ENCODE data around the gene SARS1.
A peak's percentile ranks its signal among the peaks of the same experiment; 100 is the strongest.

Gene SARS1

GRCh38 chr1:109240158-109241152 is 26.7 kb downstream of the SARS1 start:
- Histone ChIP-seq H2BK15ac (replicated peaks; ENCODE audit: low read depth) (no peak overlapping the region), H3K4me1 (ENCODE audit: control insufficient read depth, low read depth, low read length) (peaks cover 7% of the 10 kb centered on the region)

GRCh38 chr1:109241344-109241743 is 27.6 kb downstream of the SARS1 start:
- no CpG with 5 or more reads among the region's 6 CpGs for WGBS (ENCODE audit: extremely low coverage, insufficient coverage, low lambda C conversion rate)
- Histone ChIP-seq H3K27ac (ENCODE audit: low read depth, low read length) (no peak overlapping the region), H2BK120ac (ENCODE audit: low read depth, low read length) (no peak overlapping the region), H3K79me1 (ENCODE audit: low read length) (no peaks in the 10 kb centered on the region), H3K4me2 (ENCODE audit: low read length) (no peak overlapping the region), H3K36me3 (ENCODE audit: control insufficient read depth, insufficient read depth, low read length) (peaks cover 6% of the 10 kb centered on the region), H4K8ac (ENCODE audit: low read depth, low read length) (no peak overlapping the region), H2BK5ac (ENCODE audit: low read length) (no peak overlapping the region), H3K56ac (ENCODE audit: low read length) (no peak overlapping the region), H4K5ac (ENCODE audit: low read length) (no peak overlapping the region), H3K18ac (ENCODE audit: low read length) (no peak overlapping the region), H3K4ac (ENCODE audit: low read depth, low read length) (no peak overlapping the region), H3K27me3 (ENCODE audit: insufficient read depth, low read length, poor library complexity) (no peaks in the 10 kb centered on the region), H3K4me1 (ENCODE audit: control insufficient read depth, low read depth, low read length) (peaks cover 7% of the 10 kb centered on the region), H3K23ac (ENCODE audit: low read length) (no peak overlapping the region), H2AK5ac (ENCODE audit: low read length) (no peak overlapping the region), H3K9ac (ENCODE audit: low read length) (no peak overlapping the region), H3K4me3 (ENCODE audit: low read length) (no peak overlapping the region), H3K79me2 (ENCODE audit: control insufficient read depth, insufficient read depth, low read length) (no peaks in the 10 kb centered on the region), H2BK15ac (replicated peaks; ENCODE audit: low read depth) (no peak overlapping the region)
- peak; percentile 66 for DNase-seq

More at GRCh38 chr1:109240158-109241152, 26.7 kb downstream of the SARS1 start:
- H4K5ac ChIP-seq (ENCODE audit: low read length) = no peak overlapping the region
- H3K79me2 ChIP-seq (ENCODE audit: control insufficient read depth, insufficient read depth, low read length) = no peaks in the 10 kb centered on the region
- H2AK5ac ChIP-seq (ENCODE audit: low read length) = no peak overlapping the region
- peak overlapping the region; percentile 65 for H3K56ac ChIP-seq (ENCODE audit: low read length)
- H4K8ac ChIP-seq (ENCODE audit: low read depth, low read length) = no peak overlapping the region
- H3K27ac ChIP-seq (ENCODE audit: low read depth, low read length) = no peak overlapping the region
- no peak overlapping the region for H3K18ac ChIP-seq (ENCODE audit: low read length)
- no CpG with 5 or more reads among the region's 26 CpGs for WGBS (ENCODE audit: extremely low coverage, insufficient coverage, low lambda C conversion rate)
- H3K4me3 ChIP-seq (ENCODE audit: low read length) = no peak overlapping the region
- H3K23ac ChIP-seq (ENCODE audit: low read length) = no peak overlapping the region
- no peaks in the 10 kb centered on the region for H3K27me3 ChIP-seq (ENCODE audit: insufficient read depth, low read length, poor library complexity)
- H3K36me3 ChIP-seq (ENCODE audit: control insufficient read depth, insufficient read depth, low read length) = peaks cover 10% of the 10 kb centered on the region
- H3K4ac ChIP-seq (ENCODE audit: low read depth, low read length) = no peak overlapping the region
- H3K4me2 ChIP-seq (ENCODE audit: low read length) = peak overlapping the region; percentile 15
- no peak overlapping the region for H2BK120ac ChIP-seq (ENCODE audit: low read depth, low read length)
- H3K9ac ChIP-seq (ENCODE audit: low read length) = no peak overlapping the region
- peak; percentile 67 for DNase-seq
- no peak overlapping the region for H2BK5ac ChIP-seq (ENCODE audit: low read length)
- no peaks in the 10 kb centered on the region for H3K79me1 ChIP-seq (ENCODE audit: low read length)

- H3K4me3 ChIP-seq (ENCODE audit: low read length) = no peak overlapping the region
- no peak overlapping the region for H3K56ac ChIP-seq (ENCODE audit: low read length)
- H3K79me1 ChIP-seq (ENCODE audit: low read length) = no peaks in the 10 kb centered on the region
- H3K9ac ChIP-seq (ENCODE audit: low read length) = no peak overlapping the region
- no peak overlapping the region for H3K27ac ChIP-seq (ENCODE audit: low read depth, low read length)
- peaks cover 7% of the 10 kb centered on the region for H3K4me1 ChIP-seq (ENCODE audit: control insufficient read depth, low read depth, low read length)
- DNase-seq = peak; percentile 53
- peak overlapping the region; percentile 31 for H3K23ac ChIP-seq (ENCODE audit: low read length)
- H3K27me3 ChIP-seq (ENCODE audit: insufficient read depth, low read length, poor library complexity) = no peaks in the 10 kb centered on the region
- H3K4me2 ChIP-seq (ENCODE audit: low read length) = no peak overlapping the region
- no CpG with 5 or more reads among the region's 8 CpGs for WGBS (ENCODE audit: extremely low coverage, insufficient coverage, low lambda C conversion rate)
- no peak overlapping the region for H4K5ac ChIP-seq (ENCODE audit: low read length)
- H3K79me2 ChIP-seq (ENCODE audit: control insufficient read depth, insufficient read depth, low read length) = no peaks in the 10 kb centered on the region
- no peak overlapping the region for H3K4ac ChIP-seq (ENCODE audit: low read depth, low read length)
- peaks cover 6% of the 10 kb centered on the region for H3K36me3 ChIP-seq (ENCODE audit: control insufficient read depth, insufficient read depth, low read length)
- no peak overlapping the region for H4K8ac ChIP-seq (ENCODE audit: low read depth, low read length)
- no peak overlapping the region for H2BK120ac ChIP-seq (ENCODE audit: low read depth, low read length)
- no peak overlapping the region for H3K18ac ChIP-seq (ENCODE audit: low read length)
- H2BK15ac ChIP-seq (replicated peaks; ENCODE audit: low read depth) = no peak overlapping the region
- no peak overlapping the region for H2BK5ac ChIP-seq (ENCODE audit: low read length)
- H2AK5ac ChIP-seq (ENCODE audit: low read length) = no peak overlapping the region
Observed at GRCh38 chr1:109241841-109242345, 28.2 kb downstream of the SARS1 start.

GRCh38 chr1:109242387-109242786 is 28.7 kb downstream of the SARS1 start:
- no CpG with 5 or more reads among the region's 7 CpGs for WGBS (ENCODE audit: extremely low coverage, insufficient coverage, low lambda C conversion rate)
- Histone ChIP-seq H3K79me1 (ENCODE audit: low read length) (no peaks in the 10 kb centered on the region), H3K4ac (ENCODE audit: low read depth, low read length) (no peak overlapping the region), H3K56ac (ENCODE audit: low read length) (no peak overlapping the region), H3K18ac (ENCODE audit: low read length) (no peak overlapping the region), H3K36me3 (ENCODE audit: control insufficient read depth, insufficient read depth, low read length) (peaks cover 4% of the 10 kb centered on the region), H4K5ac (ENCODE audit: low read length) (no peak overlapping the region), H3K27ac (ENCODE audit: low read depth, low read length) (no peak overlapping the region), H3K4me1 (ENCODE audit: control insufficient read depth, low read depth, low read length) (peaks cover 7% of the 10 kb centered on the region), H3K79me2 (ENCODE audit: control insufficient read depth, insufficient read depth, low read length) (no peaks in the 10 kb centered on the region), H3K27me3 (ENCODE audit: insufficient read depth, low read length, poor library complexity) (no peaks in the 10 kb centered on the region), H3K4me3 (ENCODE audit: low read length) (no peak overlapping the region), H2BK15ac (replicated peaks; ENCODE audit: low read depth) (no peak overlapping the region), H2BK120ac (ENCODE audit: low read depth, low read length) (no peak overlapping the region), H3K23ac (ENCODE audit: low read length) (no peak overlapping the region), H4K8ac (ENCODE audit: low read depth, low read length) (no peak overlapping the region), H3K9ac (ENCODE audit: low read length) (no peak overlapping the region), H3K4me2 (ENCODE audit: low read length) (no peak overlapping the region), H2BK5ac (ENCODE audit: low read length) (no peak overlapping the region), H2AK5ac (ENCODE audit: low read length) (no peak overlapping the region)
- DNase-seq = no peak

- Histone ChIP-seq H3K18ac (ENCODE audit: low read length) (no peak overlapping the region), H3K4ac (ENCODE audit: low read depth, low read length) (no peak overlapping the region), H3K79me2 (ENCODE audit: control insufficient read depth, insufficient read depth, low read length) (no peaks in the 10 kb centered on the region), H3K27me3 (ENCODE audit: insufficient read depth, low read length, poor library complexity) (no peaks in the 10 kb centered on the region), H3K27ac (ENCODE audit: low read depth, low read length) (no peak overlapping the region), H2BK5ac (ENCODE audit: low read length) (no peak overlapping the region), H2BK120ac (ENCODE audit: low read depth, low read length) (no peak overlapping the region), H3K9ac (ENCODE audit: low read length) (no peak overlapping the region), H2BK15ac (replicated peaks; ENCODE audit: low read depth) (no peak overlapping the region), H3K23ac (ENCODE audit: low read length) (no peak overlapping the region), H2AK5ac (ENCODE audit: low read length) (no peak overlapping the region), H3K36me3 (ENCODE audit: control insufficient read depth, insufficient read depth, low read length) (no peaks in the 10 kb centered on the region), H3K4me2 (ENCODE audit: low read length) (no peak overlapping the region), H3K4me3 (ENCODE audit: low read length) (no peak overlapping the region), H3K56ac (ENCODE audit: low read length) (no peak overlapping the region), H4K8ac (ENCODE audit: low read depth, low read length) (no peak overlapping the region), H3K4me1 (ENCODE audit: control insufficient read depth, low read depth, low read length) (peaks cover 7% of the 10 kb centered on the region), H3K79me1 (ENCODE audit: low read length) (no peaks in the 10 kb centered on the region), H4K5ac (ENCODE audit: low read length) (no peak overlapping the region)
- no CpG with 5 or more reads among the region's 5 CpGs for WGBS (ENCODE audit: extremely low coverage, insufficient coverage, low lambda C conversion rate)
- DNase-seq = no peak
Observed at GRCh38 chr1:109243221-109243620, 29.5 kb downstream of the SARS1 start.

All from mesendoderm (in vitro differentiated cells).